ENCODE results near the gene ACO1. TPM values are rescaled to one million over a fixed set of nuclear protein-coding genes. Genes with fewer than 3 reads are reported as not detected.
A peak's percentile ranks its signal among the peaks of the same experiment; 100 is the strongest.

ACO1 gene
- total RNA-seq, 1 donor from 2014 or later, result 19.4 TPM

GRCh38 chr9:32385152-32385884 lies 875 bp downstream of the ACO1 start:
- no peaks in the 10 kb centered on the region for H3K36me3 ChIP-seq (ENCODE audit: insufficient read depth, low read length)
- Mint-ChIP-seq H3K4me3 (ENCODE audit: unreplicated experiment) (peak overlapping the region; percentile 96), H3K27me3 (ENCODE audit: low read depth, unreplicated experiment) (peaks cover 22% of the 10 kb centered on the region), H3K36me3 (ENCODE audit: low read depth, unreplicated experiment) (no peaks in the 10 kb centered on the region), H3K4me1 (ENCODE audit: low read depth, unreplicated experiment) (peaks cover 8% of the 10 kb centered on the region), H3K9me3 (ENCODE audit: unreplicated experiment) (no peaks in the 10 kb centered on the region), H3K27ac (ENCODE audit: unreplicated experiment) (peak overlapping the region; percentile 93)
- no peak for DNase-seq (ENCODE audit: low read depth)
- TF ChIP-seq, protein P1, sequence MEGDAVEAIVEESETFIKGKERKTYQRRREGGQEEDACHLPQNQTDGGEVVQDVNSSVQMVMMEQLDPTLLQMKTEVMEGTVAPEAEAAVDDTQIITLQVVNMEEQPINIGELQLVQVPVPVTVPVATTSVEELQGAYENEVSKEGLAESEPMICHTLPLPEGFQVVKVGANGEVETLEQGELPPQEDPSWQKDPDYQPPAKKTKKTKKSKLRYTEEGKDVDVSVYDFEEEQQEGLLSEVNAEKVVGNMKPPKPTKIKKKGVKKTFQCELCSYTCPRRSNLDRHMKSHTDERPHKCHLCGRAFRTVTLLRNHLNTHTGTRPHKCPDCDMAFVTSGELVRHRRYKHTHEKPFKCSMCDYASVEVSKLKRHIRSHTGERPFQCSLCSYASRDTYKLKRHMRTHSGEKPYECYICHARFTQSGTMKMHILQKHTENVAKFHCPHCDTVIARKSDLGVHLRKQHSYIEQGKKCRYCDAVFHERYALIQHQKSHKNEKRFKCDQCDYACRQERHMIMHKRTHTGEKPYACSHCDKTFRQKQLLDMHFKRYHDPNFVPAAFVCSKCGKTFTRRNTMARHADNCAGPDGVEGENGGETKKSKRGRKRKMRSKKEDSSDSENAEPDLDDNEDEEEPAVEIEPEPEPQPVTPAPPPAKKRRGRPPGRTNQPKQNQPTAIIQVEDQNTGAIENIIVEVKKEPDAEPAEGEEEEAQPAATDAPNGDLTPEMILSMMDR (IDR thresholded peaks at IDR 0.05; ENCODE audit: insufficient read depth, low read depth, low read length), result no peak
- TF ChIP-seq EZH2 (IDR thresholded peaks at IDR 0.05; ENCODE audit: insufficient read depth, low read length), result no peak
- FAIRE-seq, result no peak
- peaks cover 11% of the 10 kb centered on the region for H3K4me1 ChIP-seq (ENCODE audit: insufficient read depth, low read length)
- peak overlapping the region; percentile 95 for H3K4me3 ChIP-seq (ENCODE audit: insufficient read depth, low read depth, low read length)
- H3K79me2 ChIP-seq (ENCODE audit: insufficient read depth, low read length), result peaks cover 54% of the 10 kb centered on the region
- H2AFZ ChIP-seq (ENCODE audit: low read depth, low read length), result peak overlapping the region; percentile 97
- no peaks in the 10 kb centered on the region for H3K9me3 ChIP-seq (ENCODE audit: insufficient read depth, low read depth, low read length)
- H3K9ac ChIP-seq (ENCODE audit: low read length), result peak overlapping the region; percentile 96
- H3K27me3 ChIP-seq (ENCODE audit: insufficient read depth, low read length), result peaks cover 17% of the 10 kb centered on the region
- H3K27ac ChIP-seq (ENCODE audit: low read depth, low read length), result peak overlapping the region; percentile 85
- H4K20me1 ChIP-seq (ENCODE audit: insufficient read depth, low read length), result peaks cover 31% of the 10 kb centered on the region
- H3K4me2 ChIP-seq (ENCODE audit: low read length), result peak overlapping the region; percentile 96

- TF ChIP-seq, protein P1 (IDR thresholded peaks at IDR 0.05; ENCODE audit: insufficient read depth, low read depth, low read length), result no peak
- no peak for TF ChIP-seq EZH2 (IDR thresholded peaks at IDR 0.05; ENCODE audit: insufficient read depth, low read length)
- no peak for DNase-seq (ENCODE audit: low read depth)
- peaks cover 8% of the 10 kb centered on the region for H3K4me1 Mint-ChIP-seq (ENCODE audit: low read depth, unreplicated experiment)
- Histone ChIP-seq H3K4me3 (ENCODE audit: insufficient read depth, low read depth, low read length) (peak overlapping the region; percentile 95), H3K4me1 (ENCODE audit: insufficient read depth, low read length) (peaks cover 11% of the 10 kb centered on the region), H3K4me2 (ENCODE audit: low read length) (peak overlapping the region; percentile 96), H3K9me3 (ENCODE audit: insufficient read depth, low read depth, low read length) (no peaks in the 10 kb centered on the region), H4K20me1 (ENCODE audit: insufficient read depth, low read length) (peaks cover 31% of the 10 kb centered on the region), H3K27me3 (ENCODE audit: insufficient read depth, low read length) (peaks cover 14% of the 10 kb centered on the region), H3K27ac (ENCODE audit: low read depth, low read length) (no peak overlapping the region), H3K36me3 (ENCODE audit: insufficient read depth, low read length) (no peaks in the 10 kb centered on the region), H3K9ac (ENCODE audit: low read length) (no peak overlapping the region), H3K79me2 (ENCODE audit: insufficient read depth, low read length) (peaks cover 58% of the 10 kb centered on the region), H2AFZ (ENCODE audit: low read depth, low read length) (no peak overlapping the region)
- H3K4me3 Mint-ChIP-seq (ENCODE audit: unreplicated experiment), result peak overlapping the region; percentile 96
- peaks cover 22% of the 10 kb centered on the region for H3K27me3 Mint-ChIP-seq (ENCODE audit: low read depth, unreplicated experiment)
- no peak overlapping the region for H3K27ac Mint-ChIP-seq (ENCODE audit: unreplicated experiment)
- H3K9me3 Mint-ChIP-seq (ENCODE audit: unreplicated experiment), result no peaks in the 10 kb centered on the region
- no peak for FAIRE-seq
- no peaks in the 10 kb centered on the region for H3K36me3 Mint-ChIP-seq (ENCODE audit: low read depth, unreplicated experiment)
Measured at GRCh38 chr9:32385885-32386283, 1.4 kb downstream of the ACO1 start.

DNA sequence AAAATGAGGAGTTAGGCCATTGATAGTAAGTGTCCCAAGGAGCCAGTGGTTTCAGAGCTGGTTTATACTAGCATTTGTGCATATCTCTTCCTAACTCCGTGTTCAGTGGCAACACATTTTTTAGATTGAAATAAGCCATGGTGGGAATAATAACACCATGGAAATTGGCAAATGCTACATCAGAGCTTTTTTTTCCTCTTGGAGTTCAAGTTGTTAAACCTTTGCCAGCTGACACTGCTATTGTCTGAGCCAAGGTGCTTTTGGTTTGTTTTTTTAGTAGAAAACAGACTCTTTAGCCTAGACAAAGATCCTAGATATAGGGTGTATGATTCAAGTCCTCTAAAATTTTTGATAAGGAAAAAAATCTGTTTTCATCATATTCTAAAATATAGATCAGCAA lies 2.8 kb downstream of the ACO1 start:
- Histone ChIP-seq H4K20me1 (ENCODE audit: insufficient read depth, low read length) (peaks cover 37% of the 10 kb centered on the region), H3K27ac (ENCODE audit: low read depth, low read length) (no peak overlapping the region), H3K4me2 (ENCODE audit: low read length) (no peak overlapping the region), H3K79me2 (ENCODE audit: insufficient read depth, low read length) (peaks cover 70% of the 10 kb centered on the region), H3K4me3 (ENCODE audit: insufficient read depth, low read depth, low read length) (no peak overlapping the region), H3K4me1 (ENCODE audit: insufficient read depth, low read length) (peaks cover 11% of the 10 kb centered on the region), H3K36me3 (ENCODE audit: insufficient read depth, low read length) (no peaks in the 10 kb centered on the region), H2AFZ (ENCODE audit: low read depth, low read length) (no peak overlapping the region), H3K9me3 (ENCODE audit: insufficient read depth, low read depth, low read length) (no peaks in the 10 kb centered on the region), H3K9ac (ENCODE audit: low read length) (no peak overlapping the region), H3K27me3 (ENCODE audit: insufficient read depth, low read length) (peaks cover 6% of the 10 kb centered on the region)
- no peak overlapping the region for H3K4me3 Mint-ChIP-seq (ENCODE audit: unreplicated experiment)
- no peak overlapping the region for H3K27ac Mint-ChIP-seq (ENCODE audit: unreplicated experiment)
- H3K36me3 Mint-ChIP-seq (ENCODE audit: low read depth, unreplicated experiment), result no peaks in the 10 kb centered on the region
- peaks cover 8% of the 10 kb centered on the region for H3K4me1 Mint-ChIP-seq (ENCODE audit: low read depth, unreplicated experiment)
- no peak for TF ChIP-seq EZH2 (IDR thresholded peaks at IDR 0.05; ENCODE audit: insufficient read depth, low read length)
- TF ChIP-seq, protein P1 (IDR thresholded peaks at IDR 0.05; ENCODE audit: insufficient read depth, low read depth, low read length), result no peak
- peaks cover 10% of the 10 kb centered on the region for H3K27me3 Mint-ChIP-seq (ENCODE audit: low read depth, unreplicated experiment)
- no peaks in the 10 kb centered on the region for H3K9me3 Mint-ChIP-seq (ENCODE audit: unreplicated experiment)
- FAIRE-seq, result no peak
- no peak for DNase-seq (ENCODE audit: low read depth)

Data from astrocyte (in vitro differentiated cells and primary cell).